GM12878 (cell line): Measurements from ENCODE around the gene MAOA.

Source experiments
- POLR2A ChIP-seq: IDR thresholded peaks from 2 replicates; pipeline ENCODE4 v1.6.1; 2011; ENCODE audit warnings: low read depth, mild to moderate bottlenecking, low read length
- TF ChIP-seq, protein P1 (sequence below), 3 experiments: IDR thresholded peaks in 2 of 3; conservative IDR thresholded peaks in 1 of 3; 2 replicates each; pipeline ENCODE4 v1.5.1; 2011; ENCODE audit warnings: low read depth in 3 of 3, low read length in 3 of 3, mild to moderate bottlenecking in 3 of 3, control low read depth in 2 of 3, moderate library complexity in 2 of 3, inconsistent platforms in 1 of 3, mixed read lengths in 1 of 3; ENCODE audit not compliant: control insufficient read depth in 2 of 3, insufficient read depth in 1 of 3; ENCODE audit errors: extremely low read depth in 1 of 3

DNA sequence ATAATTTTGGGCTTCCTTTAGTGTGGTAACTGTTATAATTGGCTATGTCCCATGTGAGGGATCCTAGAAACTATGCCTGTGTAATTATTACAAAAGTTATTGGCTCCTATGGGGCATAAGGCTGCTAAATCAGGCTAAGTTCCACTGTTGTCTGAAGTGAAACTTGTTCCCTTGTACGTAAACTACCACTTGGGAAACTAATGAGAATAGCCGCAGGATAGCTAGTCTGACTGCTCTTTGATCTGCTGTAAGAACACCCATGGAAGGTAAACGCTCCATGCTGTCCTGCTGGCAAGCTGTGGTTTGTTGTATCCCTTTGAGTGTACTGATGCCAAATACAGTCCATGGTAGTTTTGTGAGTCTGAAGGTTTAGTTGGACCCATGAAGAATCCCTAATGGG lies 9.3 kb upstream of the MAOA start:
- TF ChIP-seq, protein P1, sequence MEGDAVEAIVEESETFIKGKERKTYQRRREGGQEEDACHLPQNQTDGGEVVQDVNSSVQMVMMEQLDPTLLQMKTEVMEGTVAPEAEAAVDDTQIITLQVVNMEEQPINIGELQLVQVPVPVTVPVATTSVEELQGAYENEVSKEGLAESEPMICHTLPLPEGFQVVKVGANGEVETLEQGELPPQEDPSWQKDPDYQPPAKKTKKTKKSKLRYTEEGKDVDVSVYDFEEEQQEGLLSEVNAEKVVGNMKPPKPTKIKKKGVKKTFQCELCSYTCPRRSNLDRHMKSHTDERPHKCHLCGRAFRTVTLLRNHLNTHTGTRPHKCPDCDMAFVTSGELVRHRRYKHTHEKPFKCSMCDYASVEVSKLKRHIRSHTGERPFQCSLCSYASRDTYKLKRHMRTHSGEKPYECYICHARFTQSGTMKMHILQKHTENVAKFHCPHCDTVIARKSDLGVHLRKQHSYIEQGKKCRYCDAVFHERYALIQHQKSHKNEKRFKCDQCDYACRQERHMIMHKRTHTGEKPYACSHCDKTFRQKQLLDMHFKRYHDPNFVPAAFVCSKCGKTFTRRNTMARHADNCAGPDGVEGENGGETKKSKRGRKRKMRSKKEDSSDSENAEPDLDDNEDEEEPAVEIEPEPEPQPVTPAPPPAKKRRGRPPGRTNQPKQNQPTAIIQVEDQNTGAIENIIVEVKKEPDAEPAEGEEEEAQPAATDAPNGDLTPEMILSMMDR (IDR thresholded peaks at IDR 0.05 in 2 of 3, conservative IDR thresholded peaks at IDR 0.05 in 1 of 3; ENCODE audit: control insufficient read depth in 2 of 3, extremely low read depth in 1 of 3, insufficient read depth in 1 of 3, low read depth in 3 of 3, low read length in 3 of 3): no peak
- TF ChIP-seq POLR2A: no peak
